ENCODE measurements around the gene SNX8.
A peak's percentile ranks its signal among the peaks of the same experiment; 100 is the strongest.

- TF ChIP-seq, protein P1, sequence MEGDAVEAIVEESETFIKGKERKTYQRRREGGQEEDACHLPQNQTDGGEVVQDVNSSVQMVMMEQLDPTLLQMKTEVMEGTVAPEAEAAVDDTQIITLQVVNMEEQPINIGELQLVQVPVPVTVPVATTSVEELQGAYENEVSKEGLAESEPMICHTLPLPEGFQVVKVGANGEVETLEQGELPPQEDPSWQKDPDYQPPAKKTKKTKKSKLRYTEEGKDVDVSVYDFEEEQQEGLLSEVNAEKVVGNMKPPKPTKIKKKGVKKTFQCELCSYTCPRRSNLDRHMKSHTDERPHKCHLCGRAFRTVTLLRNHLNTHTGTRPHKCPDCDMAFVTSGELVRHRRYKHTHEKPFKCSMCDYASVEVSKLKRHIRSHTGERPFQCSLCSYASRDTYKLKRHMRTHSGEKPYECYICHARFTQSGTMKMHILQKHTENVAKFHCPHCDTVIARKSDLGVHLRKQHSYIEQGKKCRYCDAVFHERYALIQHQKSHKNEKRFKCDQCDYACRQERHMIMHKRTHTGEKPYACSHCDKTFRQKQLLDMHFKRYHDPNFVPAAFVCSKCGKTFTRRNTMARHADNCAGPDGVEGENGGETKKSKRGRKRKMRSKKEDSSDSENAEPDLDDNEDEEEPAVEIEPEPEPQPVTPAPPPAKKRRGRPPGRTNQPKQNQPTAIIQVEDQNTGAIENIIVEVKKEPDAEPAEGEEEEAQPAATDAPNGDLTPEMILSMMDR (IDR thresholded peaks at IDR 0.05 in 4 of 5, conservative IDR thresholded peaks at IDR 0.05 in 1 of 5): peak in 2 of 5 experiments; percentile 27 to 46
- TF ChIP-seq POLR2A (IDR thresholded peaks at IDR 0.05): no peak
Observed at GRCh38 chr7:2247141-2247995, 66.9 kb downstream of the SNX8 start.
